NCI-H2227 treated with DMSO at 0.1 percent for 48 hours (cell line): Measurements from ENCODE around the gene CREM.
"Not testable (repeated sequence)": the region's sequence is repeated elsewhere in the genome, so short reads cannot be mapped to it uniquely, and the experiment has no call there.

Experiments used
- DNase-seq: peaks from one replicate; lab custom pipeline; 2025; lab: John Stamatoyannopoulos, UW

CREM gene

DNA sequence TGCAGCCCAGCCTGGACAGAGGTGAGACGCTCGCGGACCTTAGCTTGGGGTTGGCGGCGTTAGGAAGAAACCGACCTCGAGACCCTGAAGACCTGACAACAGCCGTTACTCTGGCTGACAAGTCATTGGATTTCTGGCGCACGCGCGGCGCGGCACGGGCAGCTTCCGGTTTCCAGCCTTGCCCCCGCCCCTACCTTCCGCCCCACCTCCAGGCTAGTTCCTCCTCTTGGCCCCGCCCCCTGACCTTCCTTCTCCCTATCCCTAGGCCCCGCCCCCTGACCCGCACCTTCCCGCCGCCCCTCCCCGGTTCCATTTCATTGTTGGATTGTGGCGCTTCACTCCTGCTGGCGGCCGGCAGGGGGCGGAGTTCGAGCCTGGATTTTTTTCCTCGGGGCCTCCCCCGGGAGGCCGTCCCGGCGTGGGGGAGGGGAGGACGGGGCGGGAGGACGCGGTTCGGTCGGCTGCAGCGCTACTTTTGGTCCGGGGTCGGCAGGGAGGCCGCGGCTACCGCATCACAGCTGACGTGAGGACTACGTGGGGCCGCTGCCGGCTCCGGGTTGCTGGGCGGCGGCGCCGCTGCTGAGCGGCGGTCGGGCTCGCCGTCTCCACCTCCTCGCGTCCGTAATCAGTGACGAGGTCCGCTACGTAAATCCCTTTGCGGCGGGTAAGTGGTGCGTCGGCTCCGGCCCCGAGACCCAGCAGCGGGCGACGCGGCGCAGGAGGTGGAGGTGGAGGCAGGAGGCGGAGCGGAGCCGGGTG is at the start of gene CREM:
TSS of gene CREM (plus strand) at position 317 of the 759 bp plus-strand sequence. CDS start 10,990 bp downstream, outside the sequence.
- peak; percentile 94 for DNase-seq

DNA sequence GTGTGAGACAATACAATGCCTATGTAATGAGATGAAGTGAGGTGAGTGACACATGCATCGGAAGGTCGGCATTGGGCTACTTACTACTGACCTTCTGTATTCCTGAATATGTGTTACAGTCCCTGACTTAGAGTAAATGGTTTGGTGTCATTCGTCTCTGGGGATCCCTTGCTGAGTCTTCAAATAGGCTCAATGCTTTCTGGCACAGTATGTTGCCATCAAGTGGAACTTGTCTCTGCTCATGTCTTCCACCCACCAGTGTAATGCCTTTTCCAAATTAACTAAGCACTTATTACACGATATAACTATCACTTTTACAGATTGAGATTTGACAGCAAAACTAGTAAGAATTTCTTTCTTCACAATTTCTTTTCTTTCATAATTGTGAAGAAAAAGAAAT is 47.4 kb upstream of the CREM start:
- DNase-seq: no peak

DNA sequence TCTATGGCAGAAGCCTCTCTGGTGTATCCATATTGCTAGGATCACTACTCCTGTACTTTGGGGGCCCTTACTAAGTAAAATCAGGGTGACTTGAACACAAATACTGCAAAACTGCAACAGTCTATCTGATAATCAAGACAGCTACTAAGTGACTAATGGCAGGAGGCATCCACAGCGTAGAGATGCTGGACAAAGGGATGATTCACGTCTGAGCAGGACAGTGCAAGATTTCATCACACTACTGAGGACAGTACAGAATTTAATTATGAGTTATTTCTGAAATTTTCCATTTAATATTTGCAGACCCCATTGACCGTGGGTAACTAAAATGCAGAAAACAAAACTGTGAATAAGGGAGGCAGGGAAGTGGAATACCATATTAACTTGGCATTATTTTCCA is 46.9 kb upstream of the CREM start:
- no peak for DNase-seq

GRCh38 chr10:35080261-35080660 is 46.4 kb upstream of the CREM start:
- not testable (repeated sequence) for DNase-seq

GRCh38 chr10:35083242-35083641 is 43.4 kb upstream of the CREM start:
- no peak for DNase-seq

- peak; percentile 17 for DNase-seq
Observed at GRCh38 chr10:35089611-35090161, 37.0 kb upstream of the CREM start.

GRCh38 chr10:35090162-35090954 is 36.3 kb upstream of the CREM start, which contains the start of gene CUL2:
Gene CUL2, minus strand, starts transcription at chr10:35090341. Its CDS starts 19,024 bp downstream, at chr10:35071317.
- peak; percentile 89 for DNase-seq

GRCh38 chr10:35091994-35092790 is 34.5 kb upstream of the CREM start:
- no peak for DNase-seq

DNA sequence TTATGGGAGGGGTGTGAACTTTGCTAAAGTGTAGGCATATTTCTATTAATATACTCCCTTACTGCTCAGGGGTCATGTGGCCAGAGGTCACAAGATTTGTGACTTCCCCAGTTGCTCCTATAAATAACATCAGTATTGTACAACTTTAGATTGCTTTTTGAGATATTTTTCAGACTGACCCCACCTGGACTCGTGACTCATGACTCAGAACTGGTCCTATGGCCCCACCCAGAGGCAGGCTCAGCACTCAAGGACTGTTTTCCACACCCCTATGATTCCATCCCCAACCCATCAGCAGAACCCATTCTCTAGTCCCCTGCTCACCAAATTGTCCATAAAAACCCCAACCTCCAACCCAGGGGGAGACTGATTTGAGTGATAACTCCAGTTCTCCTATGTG is 33.8 kb upstream of the CREM start:
- DNase-seq: no peak

GRCh38 chr10:35096312-35096711 is 30.3 kb upstream of the CREM start:
- DNase-seq: no peak

- DNase-seq: no peak
Observed at GRCh38 chr10:35097510-35097909, 29.1 kb upstream of the CREM start.

DNA sequence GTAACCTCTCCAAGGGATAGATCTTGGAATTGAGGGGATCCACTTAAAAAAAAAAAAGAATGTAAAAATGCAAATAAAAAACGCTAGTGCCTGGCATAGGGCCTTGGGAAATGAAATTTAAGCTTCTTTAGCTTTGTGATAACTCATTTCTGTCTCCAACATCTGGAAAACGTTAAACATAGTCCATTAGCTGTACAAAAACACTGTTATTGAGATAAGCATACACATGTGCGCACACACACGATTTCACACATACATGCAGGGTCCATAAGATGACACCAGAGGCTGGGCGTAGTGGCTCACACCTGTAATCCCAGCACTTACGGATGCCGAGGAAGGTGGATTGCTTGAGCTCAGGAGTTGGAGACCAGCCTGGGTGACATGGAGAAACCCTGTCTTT is 22.8 kb upstream of the CREM start:
- no peak for DNase-seq

- no peak for DNase-seq
Observed at GRCh38 chr10:35112571-35112970, 14.1 kb upstream of the CREM start.

DNA sequence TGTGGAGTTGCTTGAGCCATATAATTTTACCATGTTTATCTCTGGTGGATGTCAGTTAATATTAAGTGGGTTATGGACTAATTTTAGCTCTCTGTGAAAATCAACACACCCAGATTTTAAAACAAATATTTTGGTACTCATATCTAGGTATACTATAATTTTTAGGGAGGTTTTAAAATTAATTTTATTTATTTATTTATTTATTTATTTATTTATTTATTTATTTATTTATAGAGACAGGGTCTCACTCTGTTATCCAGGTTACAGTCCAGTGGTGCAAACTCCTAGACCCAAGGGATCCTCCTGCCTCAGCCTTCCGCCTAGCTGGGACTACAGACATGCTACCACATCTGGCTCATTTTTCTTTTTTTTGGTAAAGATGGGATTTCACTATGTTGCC is 7.3 kb upstream of the CREM start:
- no peak for DNase-seq

DNA sequence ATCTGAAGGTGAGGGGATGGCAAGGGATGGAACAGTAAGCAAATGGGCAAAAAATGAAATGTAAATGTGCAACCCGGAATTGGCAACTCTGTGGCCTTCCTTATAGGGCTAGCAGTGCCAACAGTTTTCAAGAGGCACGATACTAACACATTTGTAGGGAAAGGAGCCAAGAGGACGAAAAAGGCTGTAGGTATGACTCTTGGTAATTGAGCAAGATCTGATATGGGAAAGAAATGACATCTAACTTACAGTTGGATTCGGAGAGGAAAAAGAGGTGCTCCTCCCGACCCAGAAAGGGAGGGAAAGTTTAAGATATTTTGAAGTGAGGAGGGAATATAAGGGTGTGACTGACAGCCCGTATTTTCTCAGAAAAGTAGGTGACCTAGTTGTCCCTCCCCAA is 2.1 kb upstream of the CREM start:
- DNase-seq: no peak

GRCh38 chr10:35126062-35126529 is 550 bp upstream of the CREM start:
- no peak for DNase-seq

GRCh38 chr10:35127289-35127891 is 744 bp downstream of the CREM start:
- peak; percentile 16 for DNase-seq

DNA sequence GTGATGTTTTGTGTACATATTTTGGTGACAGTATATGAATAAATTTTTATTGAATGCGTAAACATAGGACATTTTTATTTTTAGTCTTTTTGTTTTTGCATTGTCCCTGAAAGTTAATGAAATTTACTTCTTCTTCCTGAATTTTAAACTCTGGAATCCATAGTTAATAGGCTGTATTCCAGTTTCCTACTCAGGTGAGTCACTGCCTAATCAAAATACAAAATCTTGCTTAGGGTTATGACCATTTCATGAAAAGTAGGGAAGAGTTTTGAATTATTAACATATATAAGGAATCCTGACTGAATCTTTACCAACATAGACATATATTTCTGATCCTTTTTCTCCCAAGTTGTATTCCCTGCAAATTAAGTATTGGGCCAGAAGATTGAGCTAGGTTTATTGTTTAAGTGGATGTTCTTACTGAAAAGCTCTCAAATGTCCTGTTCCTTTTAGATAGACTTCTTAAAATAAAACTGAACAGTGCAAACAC is 2.6 kb downstream of the CREM start:
- DNase-seq: no peak

- no peak for DNase-seq
Observed at GRCh38 chr10:35130663-35131062, 4.0 kb downstream of the CREM start.

GRCh38 chr10:35132727-35133126 is 6.1 kb downstream of the CREM start:
- no peak for DNase-seq

DNA sequence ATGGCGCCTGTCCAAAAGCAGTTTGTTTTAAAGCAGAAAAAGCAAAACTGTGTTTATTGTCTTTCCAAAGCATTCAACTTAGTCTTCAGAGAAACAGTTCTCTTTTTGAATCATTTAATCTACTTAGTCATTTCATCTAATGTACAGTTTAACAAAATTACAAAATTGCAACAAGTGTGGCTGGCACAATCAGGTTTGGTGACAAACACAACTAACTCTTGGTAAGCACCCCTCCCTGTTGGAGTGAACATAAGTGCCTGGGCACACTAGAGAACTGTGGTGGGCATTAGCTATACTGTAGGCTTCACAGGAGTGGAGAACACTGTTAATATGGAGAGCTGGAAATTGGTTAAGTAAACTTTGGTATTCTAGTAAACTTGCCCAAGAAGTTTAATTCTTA is 6.9 kb downstream of the CREM start:
- DNase-seq: no peak
